ENCODE results near the gene MAP6. TPM values are rescaled to one million over a fixed set of nuclear protein-coding genes. Genes with fewer than 3 reads are reported as not detected.
A peak's percentile ranks its signal among the peaks of the same experiment; 100 is the strongest.

MAP6 gene
- total and polyA plus RNA-seq, 9 of the 15 experiments (the other 6 are each of a cell fraction or from before 2014, with no cell fraction given) = not detected

GRCh38 chr11:75667255-75667830 is 1.5 kb downstream of the MAP6 start:
- Histone ChIP-seq H3K4me3 (no peak overlapping the region), H3K9me3 (replicated peaks; ENCODE audit: control insufficient read depth, insufficient read depth, low read depth, low read length) (no peaks in the 10 kb centered on the region), H3K27me3 (ENCODE audit: control insufficient read depth in 2 of 2, insufficient read depth in 2 of 2, low read length in 2 of 2) (peaks cover 22 to 39% of the 10 kb centered on the region in 2 experiments; a peak in 4 of 5 replicates), H3K9ac (ENCODE audit: insufficient read depth in 1 of 2, low read depth in 2 of 2, low read length in 2 of 2) (no peak overlapping the region), H3K36me3 (ENCODE audit: control insufficient read depth, insufficient read depth, low read length) (no peaks in the 10 kb centered on the region), H3K4me2 (ENCODE audit: insufficient read depth, low read length) (no peak overlapping the region), H3K27ac (ENCODE audit: extremely low read depth, low read depth, low read length) (no peak overlapping the region), H3K79me2 (ENCODE audit: control insufficient read depth, insufficient read depth, low read length) (no peaks in the 10 kb centered on the region), H3K9me1 (ENCODE audit: control insufficient read depth, insufficient read depth, low read length) (no peaks in the 10 kb centered on the region), H2AFZ (ENCODE audit: low read depth, low read length) (no peak overlapping the region), H4K20me1 (replicated peaks; ENCODE audit: control insufficient read depth, insufficient read depth, low read length) (no peaks in the 10 kb centered on the region), H3K4me1 (replicated peaks in 1 of 2; ENCODE audit: control insufficient read depth in 2 of 2, insufficient read depth in 2 of 2, low read length in 2 of 2) (peaks cover 4 to 20% of the 10 kb centered on the region in 2 experiments; a peak in 2 of 5 replicates)
- ChIA-PET POLR2A (no interaction called here), CTCF (ENCODE audit: low intra/inter-chr PET ratio) (no interaction called here)
- DNase-seq (ENCODE audit: extremely low read depth in 1 of 4, low spot score in 3 of 4) (peak in 1 of 4 experiments; percentile 22), FAIRE-seq (no peak), ATAC-seq (peak; percentile 54; the same call in 2 of the 3 replicates)
- intact Hi-C loops (cut with micrococcal nuclease) (no loop called here), in situ Hi-C loops (cut with MboI) (no loop called here)
- TF ChIP-seq PHB2 (IDR thresholded peaks at IDR 0.05; ENCODE audit: low read depth) (no peak), ZNF444 (CRISPR knock-in tag; IDR thresholded peaks at IDR 0.05) (no peak), SRSF1 (IDR thresholded peaks at IDR 0.05; ENCODE audit: low read depth, low read length) (no peak), ZNF384 (IDR thresholded peaks at IDR 0.05; ENCODE audit: low read depth, low read length) (no peak), ZZZ3 (IDR thresholded peaks at IDR 0.05) (no peak), KLF1 (tag; IDR thresholded peaks at IDR 0.05) (no peak), YBX1 (IDR thresholded peaks at IDR 0.05) (no peak), RBM22 (IDR thresholded peaks at IDR 0.05; ENCODE audit: low read depth, low read length, poor library complexity, severe bottlenecking) (no peak)
- BruUV-seq (replicated peaks) = no TSS peak
- 29% methylated on average over 30 of the region's 63 CpGs for WGBS (ENCODE audit: insufficient coverage, low coverage, missing lambda C conversion rate)

Measured in K562 (cell line).